Trophoblast cell (in vitro differentiated cells and primary cell): ENCODE results near the gene MAGI2.

Experiments used
- DNase-seq, 2 donors: peaks; one replicate each; pipeline ENCODE4 v3.0.0-alpha.2; 2016
- H2AFZ ChIP-seq: 2 replicates; pipeline ENCODE4 v1.6.1; 2013; ENCODE audit warnings: low read length, moderate library complexity, mild to moderate bottlenecking; ENCODE audit not compliant: insufficient read depth, poor library complexity
- H2AK5ac ChIP-seq: 2 replicates; pipeline ENCODE4 v1.6.1; 2013; ENCODE audit warnings: mild to moderate bottlenecking, low read length
- H2BK120ac ChIP-seq: 2 replicates; pipeline ENCODE4 v1.6.1; 2013; ENCODE audit warnings: low read length, mild to moderate bottlenecking, moderate library complexity; ENCODE audit not compliant: insufficient read depth, poor library complexity
- H2BK12ac ChIP-seq: 2 replicates; pipeline ENCODE4 v1.6.1; 2013; ENCODE audit warnings: mild to moderate bottlenecking, low read length, moderate library complexity
- H2BK5ac ChIP-seq: 2 replicates; pipeline ENCODE4 v1.6.1; 2013; ENCODE audit warnings: low read length, low read depth, moderate library complexity, mild to moderate bottlenecking; ENCODE audit not compliant: poor library complexity
- H3K14ac ChIP-seq: 2 replicates; pipeline ENCODE4 v1.6.1; 2013; ENCODE audit warnings: mild to moderate bottlenecking, low read length
- H3K18ac ChIP-seq: 2 replicates; pipeline ENCODE4 v1.6.1; 2013; ENCODE audit warnings: mild to moderate bottlenecking, low read length
- H3K23ac ChIP-seq: 2 replicates; pipeline ENCODE4 v1.6.1; 2013; ENCODE audit warnings: low read length
- H3K27ac ChIP-seq: 2 replicates; pipeline ENCODE4 v1.5.1; 2013; ENCODE audit warnings: low read depth, mild to moderate bottlenecking, inconsistent platforms, low read length, moderate library complexity
- H3K27me3 ChIP-seq: 2 replicates; pipeline ENCODE4 v1.6.1; 2013; ENCODE audit warnings: inconsistent platforms, mild to moderate bottlenecking, low read length, moderate library complexity; ENCODE audit not compliant: insufficient read depth
- H3K36me3 ChIP-seq, 2 experiments: 1 replicate in 1 of 2; 2 replicates in 1 of 2; pipeline ENCODE4 v1.6.1; 2013; ENCODE audit warnings: low read length in 2 of 2, mild to moderate bottlenecking in 2 of 2, moderate library complexity in 1 of 2; ENCODE audit not compliant: insufficient read depth in 2 of 2, control insufficient read depth in 1 of 2
- H3K4ac ChIP-seq: 2 replicates; pipeline ENCODE4 v1.6.1; 2013; ENCODE audit warnings: low read depth, mild to moderate bottlenecking, low read length, moderate library complexity
- H3K4me1 ChIP-seq, 2 experiments: 1 replicate in 1 of 2; 2 replicates in 1 of 2; pipeline ENCODE4 v1.6.1; 2013; ENCODE audit warnings: low read length in 2 of 2, mild to moderate bottlenecking in 2 of 2, moderate library complexity in 1 of 2; ENCODE audit not compliant: insufficient read depth in 2 of 2, control insufficient read depth in 1 of 2
- H3K4me2 ChIP-seq: 2 replicates; pipeline ENCODE4 v1.6.1; 2013; ENCODE audit warnings: inconsistent platforms, mild to moderate bottlenecking, low read length, moderate library complexity
- H3K4me3 ChIP-seq: 2 replicates; pipeline ENCODE4 v1.5.1; 2013; ENCODE audit warnings: mild to moderate bottlenecking, low read depth, low read length, inconsistent platforms
- H3K79me1 ChIP-seq: one replicate; pipeline ENCODE4 v1.6.1; 2013; ENCODE audit warnings: low read length
- H3K79me2 ChIP-seq: 2 replicates; pipeline ENCODE4 v1.6.1; 2013; ENCODE audit warnings: low read length, mild to moderate bottlenecking; ENCODE audit not compliant: control insufficient read depth, insufficient read depth, poor library complexity
- H3K9ac ChIP-seq: 2 replicates; pipeline ENCODE4 v1.6.1; 2013; ENCODE audit warnings: mild to moderate bottlenecking, low read length
- H3K9me3 ChIP-seq: 2 replicates; pipeline ENCODE4 v1.6.1; 2013; ENCODE audit warnings: low read depth, mild to moderate bottlenecking, control low read depth, inconsistent platforms, low read length; ENCODE audit not compliant: insufficient read depth
- H4K12ac ChIP-seq: 2 replicates; pipeline ENCODE4 v1.6.1; 2013; ENCODE audit warnings: low read depth, mild to moderate bottlenecking, low read length, moderate library complexity
- H4K8ac ChIP-seq: 2 replicates; pipeline ENCODE4 v1.6.1; 2013; ENCODE audit warnings: low read depth, mild to moderate bottlenecking, low read length, moderate library complexity
- H4K91ac ChIP-seq: one replicate; pipeline ENCODE4 v1.6.1; 2013; ENCODE audit warnings: low read depth, mild to moderate bottlenecking, low read length, moderate library complexity
- whole genome bisulfite sequencing: extraction: QIAGEN DNeasy Blood & Tissue Kit; methylation state at CpG from one replicate; pipeline ENCODE4 v1.1.7; 2013; ENCODE audit warnings: missing lambda C conversion rate; ENCODE audit not compliant: insufficient read length, insufficient coverage; ENCODE audit errors: extremely low coverage; 5-methylcytosine and 5-hydroxymethylcytosine counted together

Gene MAGI2

GRCh38 chr7:79292834-79293233 is 160.6 kb downstream of the MAGI2 start:
- Histone ChIP-seq H3K9ac (no peak overlapping the region), H4K12ac (no peak overlapping the region), H3K4me3 (no peak overlapping the region), H2BK12ac (no peak overlapping the region), H2BK120ac (no peak overlapping the region), H3K79me1 (no peaks in the 10 kb centered on the region), H3K4ac (no peak overlapping the region), H3K18ac (no peak overlapping the region), H2BK5ac (no peak overlapping the region), H3K23ac (no peak overlapping the region), H3K14ac (no peak overlapping the region), H3K79me2 (no peaks in the 10 kb centered on the region), H4K91ac (no peak overlapping the region), H3K27me3 (no peaks in the 10 kb centered on the region), H3K4me1 (no peaks in the 10 kb centered on the region), H3K4me2 (no peak overlapping the region), H3K9me3 (no peaks in the 10 kb centered on the region), H2AFZ (no peak overlapping the region), H3K27ac (no peak overlapping the region), H2AK5ac (no peak overlapping the region), H4K8ac (no peak overlapping the region), H3K36me3 (no peaks in the 10 kb centered on the region)
- DNase-seq = no peak
- WGBS = no CpG with 5 or more reads among the region's 2 CpGs

- Histone ChIP-seq H3K9me3 (no peaks in the 10 kb centered on the region), H3K79me1 (no peaks in the 10 kb centered on the region), H3K4me2 (no peak overlapping the region), H3K4me1 (no peaks in the 10 kb centered on the region), H3K4me3 (no peak overlapping the region), H3K79me2 (no peaks in the 10 kb centered on the region), H2AK5ac (no peak overlapping the region), H3K4ac (no peak overlapping the region), H3K23ac (no peak overlapping the region), H2AFZ (no peak overlapping the region), H3K18ac (no peak overlapping the region), H2BK120ac (no peak overlapping the region), H4K12ac (no peak overlapping the region), H3K9ac (no peak overlapping the region), H4K91ac (no peak overlapping the region), H4K8ac (no peak overlapping the region), H2BK5ac (no peak overlapping the region), H3K36me3 (no peaks in the 10 kb centered on the region), H3K14ac (no peak overlapping the region), H2BK12ac (no peak overlapping the region), H3K27me3 (no peaks in the 10 kb centered on the region), H3K27ac (no peak overlapping the region)
- DNase-seq = no peak
Measured at GRCh38 chr7:79291498-79291865, 162.0 kb downstream of the MAGI2 start.

- Histone ChIP-seq H3K79me1 (no peaks in the 10 kb centered on the region), H3K9me3 (no peaks in the 10 kb centered on the region), H3K36me3 (no peaks in the 10 kb centered on the region), H3K4me1 (no peaks in the 10 kb centered on the region), H3K18ac (no peak overlapping the region), H3K14ac (no peak overlapping the region), H3K4me3 (no peak overlapping the region), H3K23ac (no peak overlapping the region), H3K4me2 (no peak overlapping the region), H2BK12ac (no peak overlapping the region), H4K8ac (no peak overlapping the region), H3K27ac (no peak overlapping the region), H3K9ac (no peak overlapping the region), H2AK5ac (no peak overlapping the region), H2AFZ (no peak overlapping the region), H2BK5ac (no peak overlapping the region), H4K12ac (no peak overlapping the region), H3K79me2 (no peaks in the 10 kb centered on the region), H3K27me3 (no peaks in the 10 kb centered on the region), H4K91ac (no peak overlapping the region), H3K4ac (no peak overlapping the region), H2BK120ac (no peak overlapping the region)
- WGBS = no CpG with 5 or more reads among the region's 4 CpGs
- no peak for DNase-seq
Measured at GRCh38 chr7:79290841-79291497, 162.5 kb downstream of the MAGI2 start.

- Histone ChIP-seq H3K18ac (no peak overlapping the region), H3K79me2 (no peaks in the 10 kb centered on the region), H2AFZ (no peak overlapping the region), H2BK12ac (no peak overlapping the region), H3K9me3 (no peaks in the 10 kb centered on the region), H2BK120ac (no peak overlapping the region), H4K8ac (no peak overlapping the region), H2AK5ac (no peak overlapping the region), H4K12ac (no peak overlapping the region), H3K27ac (no peak overlapping the region), H3K36me3 (no peaks in the 10 kb centered on the region), H3K4me1 (no peaks in the 10 kb centered on the region), H3K4me2 (no peak overlapping the region), H3K23ac (no peak overlapping the region), H3K14ac (no peak overlapping the region), H3K27me3 (no peaks in the 10 kb centered on the region), H2BK5ac (no peak overlapping the region), H3K9ac (no peak overlapping the region), H3K4ac (no peak overlapping the region), H4K91ac (no peak overlapping the region), H3K4me3 (no peak overlapping the region), H3K79me1 (no peaks in the 10 kb centered on the region)
- no peak for DNase-seq
- no CpG with 5 or more reads among the region's 3 CpGs for WGBS
Measured at GRCh38 chr7:79290398-79290797, 163.1 kb downstream of the MAGI2 start.
